Measurements from ENCODE around the gene KCNJ10.

Gene KCNJ10

DNA sequence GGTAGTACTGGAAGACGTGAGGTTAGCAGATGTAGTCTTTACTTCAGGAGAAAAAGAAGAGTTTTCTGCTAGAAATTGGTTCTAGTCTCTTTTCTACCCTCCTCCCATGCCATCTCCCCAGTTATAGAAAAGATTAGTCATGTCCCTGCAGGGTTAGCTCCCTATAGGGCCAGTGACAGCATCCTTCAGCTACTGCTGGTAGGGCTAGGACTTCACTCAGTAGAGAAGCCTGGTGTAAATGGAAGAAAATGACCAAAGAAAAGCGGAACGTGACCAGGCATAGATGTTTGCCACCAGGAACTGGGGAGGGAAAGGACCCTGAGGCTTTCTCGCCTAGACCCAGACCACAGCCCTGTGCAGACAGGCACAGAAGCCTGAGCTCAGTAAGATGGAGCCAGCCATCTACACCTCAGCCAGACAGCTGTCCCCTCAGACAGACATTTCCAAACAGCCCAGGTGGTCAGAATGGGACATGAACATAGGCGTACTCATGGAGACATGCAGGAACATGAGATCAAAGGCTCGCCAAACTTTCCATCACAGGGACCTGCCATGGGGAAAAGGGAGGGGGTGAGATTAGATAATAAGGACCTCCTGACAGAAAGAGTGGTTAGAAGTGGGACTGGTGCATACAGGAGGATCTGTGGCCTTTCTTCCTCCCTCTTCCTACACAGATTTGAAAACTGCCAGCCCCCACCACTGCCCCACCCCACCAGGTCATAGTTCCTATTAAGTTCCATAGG is 92.4 kb downstream of the KCNJ10 start:
- TF ChIP-seq, protein P1, sequence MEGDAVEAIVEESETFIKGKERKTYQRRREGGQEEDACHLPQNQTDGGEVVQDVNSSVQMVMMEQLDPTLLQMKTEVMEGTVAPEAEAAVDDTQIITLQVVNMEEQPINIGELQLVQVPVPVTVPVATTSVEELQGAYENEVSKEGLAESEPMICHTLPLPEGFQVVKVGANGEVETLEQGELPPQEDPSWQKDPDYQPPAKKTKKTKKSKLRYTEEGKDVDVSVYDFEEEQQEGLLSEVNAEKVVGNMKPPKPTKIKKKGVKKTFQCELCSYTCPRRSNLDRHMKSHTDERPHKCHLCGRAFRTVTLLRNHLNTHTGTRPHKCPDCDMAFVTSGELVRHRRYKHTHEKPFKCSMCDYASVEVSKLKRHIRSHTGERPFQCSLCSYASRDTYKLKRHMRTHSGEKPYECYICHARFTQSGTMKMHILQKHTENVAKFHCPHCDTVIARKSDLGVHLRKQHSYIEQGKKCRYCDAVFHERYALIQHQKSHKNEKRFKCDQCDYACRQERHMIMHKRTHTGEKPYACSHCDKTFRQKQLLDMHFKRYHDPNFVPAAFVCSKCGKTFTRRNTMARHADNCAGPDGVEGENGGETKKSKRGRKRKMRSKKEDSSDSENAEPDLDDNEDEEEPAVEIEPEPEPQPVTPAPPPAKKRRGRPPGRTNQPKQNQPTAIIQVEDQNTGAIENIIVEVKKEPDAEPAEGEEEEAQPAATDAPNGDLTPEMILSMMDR (conservative IDR thresholded peaks at IDR 0.05): no peak

DNA sequence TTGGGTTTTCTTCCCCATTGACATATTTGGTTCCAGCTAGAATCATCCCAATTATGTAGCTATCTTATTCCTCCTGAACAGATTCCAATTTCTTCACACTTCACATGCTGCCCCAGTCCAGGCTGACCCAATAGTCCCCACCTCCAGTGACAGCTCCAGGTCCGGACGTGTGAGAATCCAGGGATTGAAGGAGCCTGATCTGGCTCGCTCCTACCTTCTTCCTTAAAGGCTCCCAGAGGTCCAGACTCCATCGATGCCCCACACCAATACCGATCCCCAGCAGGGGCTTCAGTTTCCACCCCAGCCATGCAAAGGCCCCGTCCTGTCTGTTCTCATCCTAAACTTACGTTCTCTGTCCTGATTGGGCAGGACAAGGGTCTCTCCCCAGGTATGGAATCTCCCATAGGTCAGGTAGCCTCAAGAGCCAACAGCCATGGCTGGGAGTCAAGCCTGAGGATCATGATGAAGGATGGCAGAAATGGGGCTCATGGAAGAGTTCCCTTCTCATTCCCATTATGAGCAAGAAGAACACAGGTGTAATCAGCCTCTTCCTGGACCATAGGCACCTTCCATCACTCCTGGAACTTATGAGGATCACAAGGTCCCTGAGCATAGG is 95.5 kb downstream of the KCNJ10 start:
- no peak overlapping the region for H3K27ac ChIP-seq
- TF ChIP-seq, protein P1 (conservative IDR thresholded peaks at IDR 0.05): no peak

More for the DNA sequence above, 92.4 kb downstream of the KCNJ10 start:
- H3K27ac ChIP-seq: no peak overlapping the region

DNA sequence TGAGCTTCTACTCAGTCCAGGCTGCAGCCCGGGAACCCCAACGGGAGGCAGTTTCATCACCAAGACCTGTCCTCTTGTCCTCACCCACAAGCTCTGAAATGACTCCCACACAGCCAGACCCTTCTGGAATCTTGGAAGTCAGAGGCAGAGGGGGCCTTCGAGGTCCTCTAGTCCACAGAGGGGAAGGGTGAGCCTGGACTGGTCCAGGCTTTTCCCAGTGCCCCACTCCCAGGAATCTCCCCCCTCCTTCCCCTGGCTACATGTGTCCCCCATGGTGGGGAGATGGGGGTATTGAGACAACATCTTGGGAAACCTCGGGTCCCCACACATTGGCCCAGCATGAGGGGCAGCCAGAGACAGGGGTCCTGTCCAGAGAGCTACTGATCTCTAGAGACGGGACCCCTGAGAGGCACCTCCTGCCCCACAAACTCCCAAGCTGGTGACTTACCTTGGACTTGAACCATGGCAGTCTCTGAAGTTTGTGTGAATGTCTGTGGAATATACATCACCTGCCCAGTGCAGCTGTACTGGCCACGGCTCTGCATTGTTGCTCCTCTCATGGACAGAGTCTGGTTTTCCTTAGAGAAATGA is 96.5 kb downstream of the KCNJ10 start:
- TF ChIP-seq, protein P1 (conservative IDR thresholded peaks at IDR 0.05): no peak

DNA sequence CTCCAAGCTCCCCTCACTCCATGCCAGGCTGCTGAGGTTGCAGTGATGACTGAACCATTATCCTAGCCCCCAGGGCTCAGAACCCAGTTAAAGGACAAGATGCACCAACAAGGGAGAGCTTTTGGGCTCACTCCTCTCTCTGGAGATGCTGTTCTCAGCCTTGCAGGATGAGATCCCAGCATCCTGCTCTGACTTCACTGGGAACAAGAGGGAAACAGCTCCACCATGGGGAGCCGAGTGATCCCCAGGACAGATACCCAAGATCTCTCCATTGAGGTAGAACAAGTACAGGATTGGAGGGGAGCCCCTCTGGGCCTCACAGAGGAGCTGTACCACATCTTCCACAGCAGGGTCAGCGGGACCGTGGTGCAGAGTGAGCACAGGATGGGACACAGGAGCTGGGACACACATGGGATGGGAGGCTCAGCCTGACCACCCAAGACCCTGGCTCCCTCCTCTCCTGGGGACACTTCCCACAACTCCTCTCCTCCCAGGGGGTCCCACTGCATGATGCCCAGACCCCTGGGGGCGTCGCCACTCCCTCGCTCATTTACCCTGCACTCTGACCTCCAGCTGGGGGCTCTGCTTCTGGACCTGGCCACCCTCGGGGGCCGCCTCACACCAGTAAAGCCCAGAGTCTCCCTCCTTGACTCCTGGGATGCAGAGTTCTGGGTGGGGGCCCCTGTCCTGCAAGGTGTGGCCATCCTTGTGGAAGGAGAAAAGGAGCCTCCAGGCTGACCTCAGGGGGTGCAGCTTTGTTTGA is 97.3 kb downstream of the KCNJ10 start:
- TF ChIP-seq, protein P1 (conservative IDR thresholded peaks at IDR 0.05): no peak
- H3K27ac ChIP-seq: no peak overlapping the region

More for the DNA sequence above, 96.5 kb downstream of the KCNJ10 start:
- no peak overlapping the region for H3K27ac ChIP-seq

DNA sequence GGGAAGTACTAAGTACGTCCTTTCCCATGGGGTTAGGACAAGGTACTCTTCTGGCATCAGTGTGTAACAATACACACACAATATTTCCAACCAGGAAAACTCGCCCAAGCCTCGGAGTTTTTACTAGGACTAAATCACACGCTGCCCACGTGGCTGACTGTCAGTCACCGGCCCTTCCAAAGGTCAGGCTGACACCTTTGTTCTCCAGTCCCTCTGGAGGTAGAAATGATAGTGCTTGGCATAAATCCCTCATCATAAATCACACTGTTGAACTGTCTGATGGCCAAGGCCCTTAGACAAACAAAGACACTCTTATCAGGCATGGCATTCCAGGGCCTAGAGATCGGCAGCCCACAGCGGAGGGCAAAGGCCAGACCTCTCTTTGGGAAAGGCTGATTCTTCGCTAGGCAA is 99.0 kb downstream of the KCNJ10 start:
- TF ChIP-seq, protein P1 (conservative IDR thresholded peaks at IDR 0.05): no peak
- no peak overlapping the region for H3K27ac ChIP-seq

DNA sequence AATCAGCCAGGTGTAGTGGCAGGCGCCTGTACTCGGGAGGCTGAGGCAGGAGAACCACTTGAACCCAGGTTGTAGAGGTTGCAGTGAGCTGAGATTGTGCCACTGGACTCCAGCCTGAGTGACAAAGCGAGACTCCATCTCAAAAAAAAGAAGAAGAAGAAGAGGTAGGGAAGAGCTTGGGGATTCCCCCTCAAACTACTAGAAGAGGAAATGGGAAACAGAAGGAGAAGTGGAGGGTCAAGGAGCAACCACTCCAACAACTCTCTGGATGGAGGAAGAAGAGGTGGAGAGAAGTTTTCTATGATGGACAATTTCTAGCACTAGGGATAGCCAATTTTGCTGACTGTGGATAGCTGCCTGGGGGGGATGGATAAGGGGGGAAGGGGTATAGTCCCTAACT is 101.1 kb downstream of the KCNJ10 start:
- TF ChIP-seq, protein P1 (conservative IDR thresholded peaks at IDR 0.05): no peak

DNA sequence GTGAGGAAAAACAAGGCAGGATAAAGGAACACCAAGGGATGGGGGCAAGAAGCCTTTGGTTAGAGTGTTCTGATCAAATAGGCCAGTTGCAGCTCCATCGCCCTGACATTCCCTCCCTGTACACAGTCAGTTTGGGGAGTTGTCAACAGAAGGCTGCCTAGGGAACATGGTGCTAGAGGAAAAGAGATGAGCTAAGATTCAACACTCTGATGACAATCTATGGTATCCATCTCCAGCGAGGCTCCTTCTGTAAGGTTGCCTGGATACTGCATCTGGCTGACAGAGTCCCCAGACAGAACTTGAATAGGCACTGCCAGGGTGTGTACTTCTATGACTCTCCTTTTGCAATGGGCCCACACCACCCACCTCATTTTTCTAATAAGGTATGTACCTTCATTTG is 104.7 kb downstream of the KCNJ10 start:
- TF ChIP-seq, protein P1 (conservative IDR thresholded peaks at IDR 0.05): no peak

More for the DNA sequence above, 101.1 kb downstream of the KCNJ10 start:
- no peak overlapping the region for H3K27ac ChIP-seq

More for the DNA sequence above, 104.7 kb downstream of the KCNJ10 start:
- H3K27ac ChIP-seq: no peak overlapping the region

Measured in VCaP (cell line).